SJCRH30 (cell line): ENCODE measurements around the gene FKBP8. TPM values are rescaled to one million over a fixed set of nuclear protein-coding genes. Genes with fewer than 3 reads are reported as not detected.

Experiments
- total RNA-seq: library from RNA; depleted of rRNA; stranded (reverse); fragments of >200 nt; shearing (Covaris generic); gene quantifications from 2 replicates; pipeline ENCODE4 v1.2.3, GENCODE V29; 2014; rRNA removed

Gene FKBP8
- total RNA-seq, 1 experiment from 2014 or later, result 86.8 TPM

Other genes with a start within 250 kb of the FKBP8 start
- gene LSM4, start 220.5 kb downstream of the FKBP8 start, total RNA-seq, result 378 and 427 TPM in 2 replicates
- gene PGPEP1, start 203.0 kb downstream of the FKBP8 start, total RNA-seq, result 8.7 and 11.7 TPM in 2 replicates
- 17.5 and 27.1 TPM in 2 replicates for gene GDF15, start 157.4 kb downstream of the FKBP8 start, total RNA-seq
- gene LRRC25, start 146.0 kb downstream of the FKBP8 start, total RNA-seq, result not detected in 2 replicates
- 63.0 and 73.0 TPM in 2 replicates for gene SSBP4, start 124.2 kb downstream of the FKBP8 start, total RNA-seq
- 7.4 and 7.5 TPM in 2 replicates for gene ISYNA1, start 105.4 kb downstream of the FKBP8 start, total RNA-seq
- 9.1 and 10.1 TPM in 2 replicates for gene ELL, start 21.5 kb downstream of the FKBP8 start, total RNA-seq
- 71.0 and 75.8 TPM in 2 replicates for gene KXD1, start 14.3 kb upstream of the FKBP8 start, total RNA-seq
- gene UBA52, start 28.3 kb upstream of the FKBP8 start, total RNA-seq, result 1,236 and 1,352 TPM in 2 replicates
- 24.8 TPM in 2 replicates for gene REX1BD, start 45.2 kb upstream of the FKBP8 start, total RNA-seq
- 20.6 and 22.1 TPM in 2 replicates for gene CRLF1, start 63.2 kb upstream of the FKBP8 start, total RNA-seq
- 0.20 TPM in 1 of 2 replicates, not detected in the other for gene TMEM59L, start 69.3 kb upstream of the FKBP8 start, total RNA-seq
- gene KLHL26, start 93.5 kb upstream of the FKBP8 start, total RNA-seq, result 0.87 and 1.1 TPM in 2 replicates
- gene CRTC1, start 140.1 kb upstream of the FKBP8 start, total RNA-seq, result 2.4 and 3.5 TPM in 2 replicates
- not detected in 2 replicates for gene COMP, start 247.7 kb upstream of the FKBP8 start, total RNA-seq